Liver (tissue), 9 donors: ENCODE measurements around the gene D2HGDH. TPM values are rescaled to one million over a fixed set of nuclear protein-coding genes. Genes with fewer than 3 reads are reported as not detected.

Source experiments
- DNase-seq: peaks from one replicate; pipeline ENCODE4 v3.0.0-alpha.2; 2017; ENCODE audit warnings: low spot score
- H3K27ac ChIP-seq, 2 donors: one replicate each; pipeline ENCODE4 v1.7.0; 2013; ENCODE audit warnings: inconsistent platforms in 2 of 2, low read length in 2 of 2, control low read depth in 1 of 2, low read depth in 1 of 2, mild to moderate bottlenecking in 1 of 2
- H3K27me3 ChIP-seq, 4 donors: one replicate each; pipeline versions ENCODE4 v1.6.1 to v1.7.0; 2013; ENCODE audit warnings: low read length in 3 of 4, inconsistent platforms in 1 of 4, mild to moderate bottlenecking in 1 of 4, moderate library complexity in 1 of 4; ENCODE audit not compliant: control insufficient read depth in 4 of 4, insufficient read depth in 4 of 4
- H3K36me3 ChIP-seq, 4 donors: one replicate each; pipeline versions ENCODE4 v1.6.1 to v1.7.0; 2013; ENCODE audit warnings: low read length in 3 of 4, mild to moderate bottlenecking in 3 of 4, low read depth in 1 of 4, moderate library complexity in 1 of 4; ENCODE audit not compliant: control insufficient read depth in 4 of 4, insufficient read depth in 3 of 4
- H3K4me1 ChIP-seq, 4 donors: one replicate each; pipeline versions ENCODE4 v1.6.1 to v1.7.0; 2013; ENCODE audit warnings: low read length in 3 of 4, mild to moderate bottlenecking in 3 of 4, moderate library complexity in 1 of 4; ENCODE audit not compliant: control insufficient read depth in 4 of 4, insufficient read depth in 4 of 4
- H3K4me3 ChIP-seq, 3 donors: one replicate each; pipeline versions ENCODE4 v1.6.1 to v1.7.0; 2013; ENCODE audit warnings: low read length in 3 of 3, control low read depth in 1 of 3, low read depth in 1 of 3, mild to moderate bottlenecking in 1 of 3
- H3K9ac ChIP-seq, 2 donors: one replicate each; pipeline ENCODE4 v1.7.0; 2013; ENCODE audit warnings: low read length in 2 of 2, mild to moderate bottlenecking in 2 of 2, moderate library complexity in 2 of 2, control low read depth in 1 of 2, low read depth in 1 of 2
- H3K9me3 ChIP-seq, 4 donors: one replicate each; pipeline versions ENCODE4 v1.6.1 to v1.7.0; 2013; ENCODE audit warnings: low read length in 3 of 4; ENCODE audit not compliant: control insufficient read depth in 4 of 4
- ATF3 ChIP-seq: IDR thresholded peaks from 2 replicates; pipeline ENCODE4 v1.6.1; 2016; ENCODE audit warnings: antibody characterized with exemption
- CTCF ChIP-seq: fragments of 150-350 bp; IDR thresholded peaks from 2 replicates; pipeline ENCODE4 v1.5.1; 2017; ENCODE audit warnings: improper control_type of control experiment, low read depth, low read length; ENCODE audit not compliant: missing input control
- EGR1 ChIP-seq, 2 donors: IDR thresholded peaks; 2 replicates each; pipeline ENCODE4 v1.6.1; 2016 to 2018; ENCODE audit warnings: antibody characterized with exemption in 2 of 2, low read depth in 2 of 2
- FOXA1 ChIP-seq: IDR thresholded peaks from 2 replicates; pipeline ENCODE4 v1.6.1; 2016; ENCODE audit warnings: antibody characterized with exemption
- FOXA2 ChIP-seq: IDR thresholded peaks from 2 replicates; pipeline ENCODE4 v1.6.1; 2016; ENCODE audit warnings: antibody characterized with exemption
- GABPA ChIP-seq, 2 donors: IDR thresholded peaks in 1 of 2; conservative IDR thresholded peaks in 1 of 2; 2 replicates each; pipeline ENCODE4 v1.6.1; 2016; ENCODE audit warnings: antibody characterized with exemption in 2 of 2, mild to moderate bottlenecking in 1 of 2, moderate library complexity in 1 of 2
- HNF4A ChIP-seq, 2 donors: conservative IDR thresholded peaks; 2 replicates each; pipeline ENCODE4 v1.6.1; 2016; ENCODE audit warnings: antibody characterized with exemption in 2 of 2, mild to moderate bottlenecking in 2 of 2
- HNF4G ChIP-seq: IDR thresholded peaks from 2 replicates; pipeline ENCODE4 v1.6.1; 2016; ENCODE audit warnings: antibody characterized with exemption
- JUND ChIP-seq, 2 donors: IDR thresholded peaks; 2 replicates each; pipeline ENCODE4 v1.6.1; 2016; ENCODE audit warnings: antibody characterized with exemption in 2 of 2
- MAX ChIP-seq: IDR thresholded peaks from 2 replicates; pipeline ENCODE4 v1.6.1; 2016; ENCODE audit warnings: antibody characterized with exemption
- NR2F2 ChIP-seq: IDR thresholded peaks from 2 replicates; pipeline ENCODE4 v1.6.1; 2016; ENCODE audit warnings: antibody characterized with exemption
- RAD21 ChIP-seq, 2 donors: IDR thresholded peaks; 2 replicates each; pipeline ENCODE4 v1.6.1; 2016; ENCODE audit warnings: antibody characterized with exemption in 2 of 2, mild to moderate bottlenecking in 2 of 2
- REST ChIP-seq: IDR thresholded peaks from 2 replicates; pipeline ENCODE4 v1.6.1; 2016; ENCODE audit warnings: antibody characterized with exemption, mild to moderate bottlenecking
- RXRA ChIP-seq, 2 donors: IDR thresholded peaks; 2 replicates each; pipeline ENCODE4 v1.6.1; 2017 to 2018; ENCODE audit warnings: antibody characterized with exemption in 2 of 2, mild to moderate bottlenecking in 1 of 2
- SP1 ChIP-seq: IDR thresholded peaks from 2 replicates; pipeline ENCODE4 v1.6.1; 2018; ENCODE audit warnings: antibody characterized with exemption, mild to moderate bottlenecking
- TAF1 ChIP-seq: conservative IDR thresholded peaks from 2 replicates; pipeline ENCODE4 v1.6.1; 2016; ENCODE audit warnings: antibody characterized with exemption, mild to moderate bottlenecking
- YY1 ChIP-seq: IDR thresholded peaks from 2 replicates; pipeline ENCODE4 v1.6.1; 2016; ENCODE audit warnings: antibody characterized with exemption, mild to moderate bottlenecking
- ZBTB33 ChIP-seq: IDR thresholded peaks from 2 replicates; pipeline ENCODE4 v1.6.1; 2016; ENCODE audit warnings: antibody characterized with exemption
- WGBS: extraction: QIAGEN DNeasy Blood & Tissue Kit; methylation state at CpG from one replicate; pipeline ENCODE4 v1.1.7; 2013; 5-methylcytosine and 5-hydroxymethylcytosine counted together
- polyA plus RNA-seq, 2 donors: library from polyadenylated mRNA; stranded (reverse) in 1 of 2; unstranded in 1 of 2; fragments of 200-250 nt in 1 of 2; fragments of >200 nt in 1 of 2; fragmentation: Nextera tagmentation in 1 of 2; extraction: Ambion mirVana in 1 of 2; gene quantifications; one replicate each; pipeline versions ENCODE4 v1.2.1 to v1.2.3, GENCODE V29; 2013 to 2015
- total RNA-seq, 2 donors: library from RNA; depleted of rRNA; stranded (reverse); fragments of >200 nt; gene quantifications; one replicate each; pipeline ENCODE4 v1.2.3, GENCODE V29; 2014
- donor health status: healthy.
- donor health status: healthy.
- donor health status: healthy.
- donor health status: healthy.
- donor health status: healthy.

Gene D2HGDH
- total and polyA plus RNA-seq, 4 donors = 6.4 to 25.0 (median 13.5) TPM

GRCh38 chr2:241734208-241734466, 293 bp upstream of the D2HGDH start (continued):
- TF ChIP-seq YY1 = no peak
- TF ChIP-seq FOXA1 = no peak

GRCh38 chr2:241736111-241736510, 1.7 kb downstream of the D2HGDH start:
- no peak for DNase-seq
- Histone ChIP-seq H3K9me3 (no peaks in the 10 kb centered on the region), H3K27me3 (no peaks in the 10 kb centered on the region), H3K27ac (peak overlapping the region; percentile 94 to 96), H3K4me1 (peaks cover 5 to 36% (median 24%) of the 10 kb centered on the region in 4 donors), H3K9ac (no peak overlapping the region), H3K4me3 (no peak overlapping the region), H3K36me3 (peaks cover 0 to 7% (median 0%) of the 10 kb centered on the region in 4 donors)
- WGBS = 55% methylated on average over 3 of the region's 3 CpGs
- TF ChIP-seq SP1 (peak; percentile 49), HNF4A (conservative IDR thresholded peaks at IDR 0.05) (peak; percentile 56 to 59), TAF1 (no peak), JUND (IDR thresholded peaks at IDR 0.05) (peak in 1 of 2 donors; percentile 33)

- no peak for DNase-seq
- H3K36me3 ChIP-seq = peaks cover 0 to 9% (median 0%) of the 10 kb centered on the region in 4 donors
- H3K27ac ChIP-seq = no peak overlapping the region
- 96% methylated on average over 17 of the region's 17 CpGs for WGBS
- H3K4me1 ChIP-seq = peaks cover 5 to 36% (median 26%) of the 10 kb centered on the region in 4 donors
- TF ChIP-seq MAX (no peak), JUND (IDR thresholded peaks at IDR 0.05) (no peak), RAD21 (IDR thresholded peaks at IDR 0.05) (no peak), ATF3 (no peak), SP1 (no peak), ZBTB33 (no peak), HNF4A (conservative IDR thresholded peaks at IDR 0.05) (no peak), NR2F2 (no peak), EGR1 (IDR thresholded peaks at IDR 0.05; ENCODE audit: low read depth in 2 of 2) (no peak), TAF1 (no peak), HNF4G (no peak), GABPA (IDR thresholded peaks at IDR 0.05 in 1 of 2, conservative IDR thresholded peaks at IDR 0.05 in 1 of 2) (no peak), FOXA1 (no peak), REST (no peak), CTCF (no peak), FOXA2 (no peak), RXRA (IDR thresholded peaks at IDR 0.05) (no peak), YY1 (no peak)
- H3K4me3 ChIP-seq = no peak overlapping the region
- no peaks in the 10 kb centered on the region for H3K9me3 ChIP-seq
- H3K27me3 ChIP-seq = no peaks in the 10 kb centered on the region
- no peak overlapping the region for H3K9ac ChIP-seq
These were observed 3.7 kb downstream of the D2HGDH start for GRCh38 chr2:241738040-241738686.
